ENCODE measurements around the gene AREG. TPM values are rescaled to one million over a fixed set of nuclear protein-coding genes. Genes with fewer than 3 reads are reported as not detected.
A peak's percentile ranks its signal among the peaks of the same experiment; 100 is the strongest.

Gene AREG
- total RNA-seq, 2 donors from 2014 or later = 4.8 to 7.5 TPM

GRCh38 chr4:74415602-74416300, 29.2 kb upstream of the AREG start:
- Mint-ChIP-seq H3K27ac (no peak overlapping the region), H3K27me3 (ENCODE audit: low read depth) (no peaks in the 10 kb centered on the region), H3K4me3 (no peak overlapping the region), H3K36me3 (ENCODE audit: insufficient read depth in 2 of 2) (no peaks in the 10 kb centered on the region), H3K4me1 (ENCODE audit: low read depth) (no peaks in the 10 kb centered on the region), H3K9me3 (no peaks in the 10 kb centered on the region)
- DNase-seq (no peak), ATAC-seq (replicated peaks in 1 of 2) (no peak)

DNA sequence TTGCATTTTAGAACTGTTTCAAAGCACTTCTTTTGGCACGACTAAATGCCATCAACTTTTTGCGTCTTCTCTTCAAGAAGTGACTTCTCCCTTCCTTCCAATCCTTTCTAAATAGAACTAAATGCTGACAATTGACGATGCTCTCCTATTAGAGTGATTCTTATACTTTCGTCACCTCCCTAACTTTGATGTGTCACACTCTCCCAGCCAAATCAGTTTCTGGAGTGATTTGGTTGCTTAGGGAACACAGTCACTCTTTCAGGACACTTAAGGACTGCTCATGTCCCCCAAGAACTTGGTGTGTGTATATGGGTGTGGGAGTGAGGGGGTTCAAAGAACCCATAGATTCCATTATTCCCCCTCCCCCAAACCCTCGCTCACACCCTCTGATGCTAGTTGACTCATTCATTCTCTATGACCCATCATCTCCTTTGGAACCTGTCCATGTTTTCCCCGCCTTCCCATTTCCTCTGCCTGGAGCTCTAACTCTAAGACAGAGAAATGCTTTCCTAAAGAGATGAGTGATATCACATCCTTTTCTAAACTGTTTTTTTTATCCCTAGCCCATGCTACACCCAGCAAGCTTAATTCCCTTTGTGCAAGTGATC, 26.8 kb upstream of the AREG start:
- no peak overlapping the region for H3K27ac Mint-ChIP-seq
- H3K36me3 Mint-ChIP-seq (ENCODE audit: insufficient read depth in 2 of 2) = no peaks in the 10 kb centered on the region
- DNase-seq = no peak
- H3K4me3 Mint-ChIP-seq = no peak overlapping the region
- no peaks in the 10 kb centered on the region for H3K9me3 Mint-ChIP-seq
- no peak for ATAC-seq (replicated peaks in 1 of 2)
- H3K27me3 Mint-ChIP-seq (ENCODE audit: low read depth) = peaks cover 9% of the 10 kb centered on the region
- no peaks in the 10 kb centered on the region for H3K4me1 Mint-ChIP-seq (ENCODE audit: low read depth)

- Mint-ChIP-seq H3K4me1 (ENCODE audit: low read depth) (no peaks in the 10 kb centered on the region), H3K27me3 (ENCODE audit: low read depth) (peaks cover 9% of the 10 kb centered on the region), H3K4me3 (no peak overlapping the region), H3K36me3 (ENCODE audit: insufficient read depth in 2 of 2) (no peaks in the 10 kb centered on the region), H3K27ac (no peak overlapping the region), H3K9me3 (no peaks in the 10 kb centered on the region)
- ATAC-seq (replicated peaks in 1 of 2) (no peak), DNase-seq (no peak)
Measured at GRCh38 chr4:74420863-74421262, 24.1 kb upstream of the AREG start.

GRCh38 chr4:74423104-74423503, 21.8 kb upstream of the AREG start:
- ATAC-seq (replicated peaks in 1 of 2) = no peak
- Mint-ChIP-seq H3K27ac (no peak overlapping the region), H3K9me3 (no peaks in the 10 kb centered on the region), H3K36me3 (ENCODE audit: insufficient read depth in 2 of 2) (no peaks in the 10 kb centered on the region), H3K27me3 (ENCODE audit: low read depth) (peaks cover 9% of the 10 kb centered on the region), H3K4me3 (no peak overlapping the region), H3K4me1 (ENCODE audit: low read depth) (no peaks in the 10 kb centered on the region)
- DNase-seq = no peak

GRCh38 chr4:74424111-74424510, 20.8 kb upstream of the AREG start:
- ATAC-seq (replicated peaks in 1 of 2) (no peak), DNase-seq (no peak)
- peaks cover 9% of the 10 kb centered on the region for H3K27me3 Mint-ChIP-seq (ENCODE audit: low read depth)
- H3K36me3 Mint-ChIP-seq (ENCODE audit: insufficient read depth in 2 of 2) = no peaks in the 10 kb centered on the region
- no peaks in the 10 kb centered on the region for H3K9me3 Mint-ChIP-seq
- H3K4me3 Mint-ChIP-seq = no peak overlapping the region
- H3K27ac Mint-ChIP-seq = no peak overlapping the region
- H3K4me1 Mint-ChIP-seq (ENCODE audit: low read depth) = no peaks in the 10 kb centered on the region

GRCh38 chr4:74426101-74426500, 18.8 kb upstream of the AREG start:
- H3K27me3 Mint-ChIP-seq (ENCODE audit: low read depth) = peaks cover 9% of the 10 kb centered on the region
- DNase-seq (no peak), ATAC-seq (replicated peaks in 1 of 2) (peak; percentile 55 to 92)
- H3K9me3 Mint-ChIP-seq = no peaks in the 10 kb centered on the region
- H3K4me3 Mint-ChIP-seq = no peak overlapping the region
- H3K36me3 Mint-ChIP-seq (ENCODE audit: insufficient read depth in 2 of 2) = no peaks in the 10 kb centered on the region
- no peaks in the 10 kb centered on the region for H3K4me1 Mint-ChIP-seq (ENCODE audit: low read depth)
- H3K27ac Mint-ChIP-seq = no peak overlapping the region

- ATAC-seq (replicated peaks in 1 of 2) = no peak
- Mint-ChIP-seq H3K9me3 (no peaks in the 10 kb centered on the region), H3K27ac (no peak overlapping the region)
Measured at GRCh38 chr4:74428276-74428675, 16.7 kb upstream of the AREG start.

GRCh38 chr4:74431113-74431826, 13.7 kb upstream of the AREG start:
- Mint-ChIP-seq H3K4me3 (no peak overlapping the region), H3K4me1 (ENCODE audit: low read depth) (no peaks in the 10 kb centered on the region), H3K27ac (no peak overlapping the region), H3K9me3 (no peaks in the 10 kb centered on the region), H3K36me3 (ENCODE audit: insufficient read depth in 2 of 2) (no peaks in the 10 kb centered on the region), H3K27me3 (ENCODE audit: low read depth) (no peaks in the 10 kb centered on the region)
- DNase-seq = no peak
- ATAC-seq (replicated peaks in 1 of 2) = no peak

More at GRCh38 chr4:74428276-74428675, 16.7 kb upstream of the AREG start:
- DNase-seq = no peak
- no peaks in the 10 kb centered on the region for H3K4me1 Mint-ChIP-seq (ENCODE audit: low read depth)
- H3K27me3 Mint-ChIP-seq (ENCODE audit: low read depth) = no peaks in the 10 kb centered on the region
- no peaks in the 10 kb centered on the region for H3K36me3 Mint-ChIP-seq (ENCODE audit: insufficient read depth in 2 of 2)
- H3K4me3 Mint-ChIP-seq = no peak overlapping the region

- Mint-ChIP-seq H3K27ac (no peak overlapping the region), H3K4me1 (ENCODE audit: low read depth) (no peaks in the 10 kb centered on the region), H3K36me3 (ENCODE audit: insufficient read depth in 2 of 2) (no peaks in the 10 kb centered on the region), H3K27me3 (ENCODE audit: low read depth) (no peaks in the 10 kb centered on the region), H3K9me3 (no peaks in the 10 kb centered on the region), H3K4me3 (no peak overlapping the region)
- ATAC-seq (replicated peaks in 1 of 2) (no peak), DNase-seq (no peak)
Measured at GRCh38 chr4:74433043-74433442, 11.9 kb upstream of the AREG start.

- H3K27ac Mint-ChIP-seq = no peak overlapping the region
- H3K4me3 Mint-ChIP-seq = no peak overlapping the region
- no peaks in the 10 kb centered on the region for H3K9me3 Mint-ChIP-seq
- H3K27me3 Mint-ChIP-seq (ENCODE audit: low read depth) = no peaks in the 10 kb centered on the region
- ATAC-seq (replicated peaks in 1 of 2) = no peak
- no peaks in the 10 kb centered on the region for H3K36me3 Mint-ChIP-seq (ENCODE audit: insufficient read depth in 2 of 2)
- DNase-seq = no peak
- no peaks in the 10 kb centered on the region for H3K4me1 Mint-ChIP-seq (ENCODE audit: low read depth)
Measured at GRCh38 chr4:74433541-74434172, 11.3 kb upstream of the AREG start.

GRCh38 chr4:74435296-74435695, 9.6 kb upstream of the AREG start:
- no peak for ATAC-seq (replicated peaks in 1 of 2)

GRCh38 chr4:74437866-74438265, 7.1 kb upstream of the AREG start:
- Mint-ChIP-seq H3K4me1 (ENCODE audit: low read depth) (no peaks in the 10 kb centered on the region), H3K4me3 (no peak overlapping the region), H3K27me3 (ENCODE audit: low read depth) (no peaks in the 10 kb centered on the region), H3K9me3 (peaks cover 0 to 2% of the 10 kb centered on the region in 2 donors), H3K36me3 (ENCODE audit: insufficient read depth in 2 of 2) (no peaks in the 10 kb centered on the region), H3K27ac (no peak overlapping the region)
- ATAC-seq (replicated peaks in 1 of 2) = no peak
- no peak for DNase-seq

More at GRCh38 chr4:74435296-74435695, 9.6 kb upstream of the AREG start:
- no peaks in the 10 kb centered on the region for H3K27me3 Mint-ChIP-seq (ENCODE audit: low read depth)
- no peak for DNase-seq
- H3K9me3 Mint-ChIP-seq = peaks cover 0 to 2% of the 10 kb centered on the region in 2 donors
- no peaks in the 10 kb centered on the region for H3K36me3 Mint-ChIP-seq (ENCODE audit: insufficient read depth in 2 of 2)
- no peak overlapping the region for H3K27ac Mint-ChIP-seq
- no peaks in the 10 kb centered on the region for H3K4me1 Mint-ChIP-seq (ENCODE audit: low read depth)
- no peak overlapping the region for H3K4me3 Mint-ChIP-seq

DNA sequence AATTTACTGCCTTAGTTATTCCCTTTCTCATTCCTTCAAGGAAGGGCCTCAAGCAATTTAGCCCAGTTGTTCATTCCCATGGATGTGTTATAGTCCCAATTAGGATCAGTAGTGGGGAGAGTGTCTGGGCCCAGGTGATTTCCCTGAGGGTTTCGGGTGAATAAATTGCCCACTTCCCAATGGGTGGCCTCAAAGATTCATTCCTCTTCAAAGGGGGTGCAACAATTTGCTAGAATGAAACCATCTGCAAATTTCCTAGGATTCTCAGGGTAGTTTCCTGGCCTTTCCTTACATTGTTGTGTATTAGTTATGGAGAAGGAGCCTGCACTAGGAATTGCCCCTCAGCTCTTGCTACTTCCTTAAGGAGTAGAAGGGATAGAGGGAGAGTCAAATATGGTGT, 6.3 kb upstream of the AREG start:
- DNase-seq (no peak), ATAC-seq (replicated peaks in 1 of 2) (no peak)
- Mint-ChIP-seq H3K4me1 (ENCODE audit: low read depth) (no peaks in the 10 kb centered on the region), H3K36me3 (ENCODE audit: insufficient read depth in 2 of 2) (no peaks in the 10 kb centered on the region), H3K27ac (no peak overlapping the region), H3K9me3 (peaks cover 0 to 2% of the 10 kb centered on the region in 2 donors), H3K4me3 (no peak overlapping the region), H3K27me3 (ENCODE audit: low read depth) (no peaks in the 10 kb centered on the region)

Measured in activated T-cell treated with anti-CD3 and anti-CD28 coated beads, Interleukin-2, amount 50 U/mL, for 72 hours (primary cell).